ENCODE data around the gene CHSY1. TPM values are rescaled to one million over a fixed set of nuclear protein-coding genes. Genes with fewer than 3 reads are reported as not detected.

The CHSY1 gene
- total and polyA plus RNA-seq, 5 donors from 2014 or later: 2.4 to 24.8 (median 2.8) TPM

- Mint-ChIP-seq H3K4me1 (peaks cover 11 to 31% (median 17%) of the 10 kb centered on the region in 4 donors), H3K27ac (peak overlapping the region in 1 of 3 donors; percentile 38), H3K36me3 (no peaks in the 10 kb centered on the region), H3K27me3 (peaks cover 15% of the 10 kb centered on the region), H3K9me3 (peaks cover 0 to 2% (median 0%) of the 10 kb centered on the region in 7 donors), H3K4me3 (no peak overlapping the region)
- no peak overlapping the region for H3K27ac ChIP-seq (ENCODE audit: insufficient read depth, low read length, poor library complexity, severe bottlenecking)
- DNase-seq (no peak), ATAC-seq (ENCODE audit: low read depth in 2 of 2) (no peak)
- H3K4me3 ChIP-seq (ENCODE audit: low read depth, low read length): no peak overlapping the region
- no peaks in the 10 kb centered on the region for H3K9me3 ChIP-seq (ENCODE audit: control insufficient read depth in 2 of 2, low read length in 2 of 2)
- H3K36me3 ChIP-seq (ENCODE audit: control insufficient read depth, insufficient read depth, low read length): no peaks in the 10 kb centered on the region
- H3K27me3 ChIP-seq (ENCODE audit: control insufficient read depth, insufficient read depth, low read length): no peaks in the 10 kb centered on the region
- peaks cover 8% of the 10 kb centered on the region for H3K4me1 ChIP-seq (ENCODE audit: control insufficient read depth, insufficient read depth, low read length, poor library complexity, severe bottlenecking)
These were observed 111.7 kb downstream of the CHSY1 start for GRCh38 chr15:101139986-101140696.

GRCh38 chr15:101138913-101139880 lies 112.7 kb downstream of the CHSY1 start:
- peak overlapping the region in 1 of 3 donors; percentile 38 for H3K27ac Mint-ChIP-seq
- ATAC-seq (ENCODE audit: low read depth in 2 of 2): no peak
- peaks cover 8 to 31% (median 17%) of the 10 kb centered on the region in 4 donors for H3K4me1 Mint-ChIP-seq
- H3K27me3 Mint-ChIP-seq: peaks cover 9% of the 10 kb centered on the region
- H3K9me3 ChIP-seq (ENCODE audit: control insufficient read depth in 2 of 2, low read length in 2 of 2): no peaks in the 10 kb centered on the region
- H3K36me3 ChIP-seq (ENCODE audit: control insufficient read depth, insufficient read depth, low read length): no peaks in the 10 kb centered on the region
- DNase-seq: no peak
- peaks cover 0 to 4% (median 2%) of the 10 kb centered on the region in 7 donors for H3K9me3 Mint-ChIP-seq
- no peaks in the 10 kb centered on the region for H3K36me3 Mint-ChIP-seq
- H3K4me1 ChIP-seq (ENCODE audit: control insufficient read depth, insufficient read depth, low read length, poor library complexity, severe bottlenecking): peaks cover 8% of the 10 kb centered on the region
- H3K4me3 ChIP-seq (ENCODE audit: low read depth, low read length): no peak overlapping the region
- H3K27ac ChIP-seq (ENCODE audit: insufficient read depth, low read length, poor library complexity, severe bottlenecking): no peak overlapping the region
- no peak overlapping the region for H3K4me3 Mint-ChIP-seq
- H3K27me3 ChIP-seq (ENCODE audit: control insufficient read depth, insufficient read depth, low read length): no peaks in the 10 kb centered on the region

- peak overlapping the region in 1 of 3 donors; percentile 56 for H3K27ac Mint-ChIP-seq
These were observed 113.7 kb downstream of the CHSY1 start for GRCh38 chr15:101138086-101138660.

GRCh38 chr15:101137312-101137940 lies 114.4 kb downstream of the CHSY1 start:
- peak in 1 of 2 donors; percentile 40 for ATAC-seq (ENCODE audit: low read depth in 2 of 2)
- Histone ChIP-seq H3K4me1 (ENCODE audit: control insufficient read depth, insufficient read depth, low read length, poor library complexity, severe bottlenecking) (peaks cover 8% of the 10 kb centered on the region), H3K27ac (ENCODE audit: insufficient read depth, low read length, poor library complexity, severe bottlenecking) (no peak overlapping the region), H3K9me3 (ENCODE audit: control insufficient read depth in 2 of 2, low read length in 2 of 2) (no peaks in the 10 kb centered on the region), H3K36me3 (ENCODE audit: control insufficient read depth, insufficient read depth, low read length) (no peaks in the 10 kb centered on the region), H3K4me3 (ENCODE audit: low read depth, low read length) (no peak overlapping the region), H3K27me3 (ENCODE audit: control insufficient read depth, insufficient read depth, low read length) (no peaks in the 10 kb centered on the region)
- DNase-seq: peak in 1 of 3 donors; percentile 66
- Mint-ChIP-seq H3K9me3 (peaks cover 0 to 4% (median 2%) of the 10 kb centered on the region in 7 donors), H3K36me3 (no peaks in the 10 kb centered on the region), H3K4me1 (peaks cover 8 to 31% (median 17%) of the 10 kb centered on the region in 4 donors), H3K27me3 (peaks cover 8% of the 10 kb centered on the region), H3K4me3 (peak overlapping the region in 1 of 4 donors; percentile 10), H3K27ac (peak overlapping the region in 2 of 3 donors; percentile 34 to 39)

More at GRCh38 chr15:101138086-101138660, 113.7 kb downstream of the CHSY1 start:
- Mint-ChIP-seq H3K9me3 (peaks cover 0 to 4% (median 2%) of the 10 kb centered on the region in 7 donors), H3K4me1 (peaks cover 8 to 31% (median 17%) of the 10 kb centered on the region in 4 donors), H3K36me3 (no peaks in the 10 kb centered on the region), H3K4me3 (peak overlapping the region in 1 of 4 donors; percentile 43), H3K27me3 (peaks cover 8% of the 10 kb centered on the region)
- Histone ChIP-seq H3K27me3 (ENCODE audit: control insufficient read depth, insufficient read depth, low read length) (no peaks in the 10 kb centered on the region), H3K4me1 (ENCODE audit: control insufficient read depth, insufficient read depth, low read length, poor library complexity, severe bottlenecking) (peaks cover 8% of the 10 kb centered on the region), H3K4me3 (ENCODE audit: low read depth, low read length) (no peak overlapping the region), H3K27ac (ENCODE audit: insufficient read depth, low read length, poor library complexity, severe bottlenecking) (no peak overlapping the region), H3K36me3 (ENCODE audit: control insufficient read depth, insufficient read depth, low read length) (no peaks in the 10 kb centered on the region), H3K9me3 (ENCODE audit: control insufficient read depth in 2 of 2, low read length in 2 of 2) (no peaks in the 10 kb centered on the region)
- DNase-seq: no peak
- ATAC-seq (ENCODE audit: low read depth in 2 of 2): no peak

- H3K4me1 Mint-ChIP-seq: peaks cover 8 to 31% (median 17%) of the 10 kb centered on the region in 4 donors
- ATAC-seq (ENCODE audit: low read depth in 2 of 2) (no peak), DNase-seq (no peak)
- Histone ChIP-seq H3K4me1 (ENCODE audit: control insufficient read depth, insufficient read depth, low read length, poor library complexity, severe bottlenecking) (peaks cover 8% of the 10 kb centered on the region), H3K9me3 (ENCODE audit: control insufficient read depth in 2 of 2, low read length in 2 of 2) (no peaks in the 10 kb centered on the region), H3K4me3 (ENCODE audit: low read depth, low read length) (no peak overlapping the region), H3K27ac (ENCODE audit: insufficient read depth, low read length, poor library complexity, severe bottlenecking) (no peak overlapping the region), H3K36me3 (ENCODE audit: control insufficient read depth, insufficient read depth, low read length) (no peaks in the 10 kb centered on the region), H3K27me3 (ENCODE audit: control insufficient read depth, insufficient read depth, low read length) (no peaks in the 10 kb centered on the region)
- peaks cover 8% of the 10 kb centered on the region for H3K27me3 Mint-ChIP-seq
- H3K27ac Mint-ChIP-seq: peak overlapping the region in 2 of 3 donors; percentile 39 to 73
- H3K36me3 Mint-ChIP-seq: no peaks in the 10 kb centered on the region
- H3K9me3 Mint-ChIP-seq: peaks cover 0 to 4% (median 2%) of the 10 kb centered on the region in 7 donors
- peak overlapping the region in 2 of 4 donors; percentile 39 to 50 for H3K4me3 Mint-ChIP-seq
These were observed 115.2 kb downstream of the CHSY1 start for GRCh38 chr15:101136381-101137268.

- Histone ChIP-seq H3K36me3 (ENCODE audit: control insufficient read depth, insufficient read depth, low read length) (no peaks in the 10 kb centered on the region), H3K9me3 (ENCODE audit: control insufficient read depth in 2 of 2, low read length in 2 of 2) (no peaks in the 10 kb centered on the region), H3K4me1 (ENCODE audit: control insufficient read depth, insufficient read depth, low read length, poor library complexity, severe bottlenecking) (peaks cover 8% of the 10 kb centered on the region), H3K27ac (ENCODE audit: insufficient read depth, low read length, poor library complexity, severe bottlenecking) (no peak overlapping the region), H3K4me3 (ENCODE audit: low read depth, low read length) (no peak overlapping the region), H3K27me3 (ENCODE audit: control insufficient read depth, insufficient read depth, low read length) (no peaks in the 10 kb centered on the region)
- DNase-seq: peak in 1 of 3 donors; percentile 28
- Mint-ChIP-seq H3K4me1 (peaks cover 8 to 31% (median 17%) of the 10 kb centered on the region in 4 donors), H3K36me3 (no peaks in the 10 kb centered on the region), H3K27ac (peak overlapping the region in 1 of 3 donors; percentile 30), H3K27me3 (peaks cover 8% of the 10 kb centered on the region), H3K4me3 (peak overlapping the region in 1 of 4 donors; percentile 44), H3K9me3 (peaks cover 0 to 4% (median 2%) of the 10 kb centered on the region in 7 donors)
- ATAC-seq (ENCODE audit: low read depth in 2 of 2): peak in 1 of 2 donors; percentile 14
These were observed 116.2 kb downstream of the CHSY1 start for GRCh38 chr15:101135532-101136166.

Data from CD4-positive, CD25-positive, alpha-beta regulatory T cell (primary cell).